GM10266 (cell line): ENCODE data around the gene CHL1.

Experiments
- DNase-seq: peaks from one replicate; pipeline ENCODE4 v3.0.0; 2012; ENCODE audit errors: extremely low spot score
- CTCF ChIP-seq: IDR thresholded peaks from 2 replicates; pipeline ENCODE4 v1.5.1; 2012; ENCODE audit warnings: mild to moderate bottlenecking, low read depth; ENCODE audit not compliant: control insufficient read depth, insufficient read depth; ENCODE audit errors: missing control alignments

CHL1 gene

GRCh38 chr3:184976-185375, 11.6 kb upstream of the CHL1 start:
- TF ChIP-seq CTCF, result no peak
- DNase-seq, result no peak

- peak; percentile 42 for DNase-seq
- no peak for TF ChIP-seq CTCF
Measured at GRCh38 chr3:192215-192929, 4.2 kb upstream of the CHL1 start.

- DNase-seq, result no peak
- no peak for TF ChIP-seq CTCF
Measured at GRCh38 chr3:194001-194400, 2.6 kb upstream of the CHL1 start.

GRCh38 chr3:194421-194820, 2.1 kb upstream of the CHL1 start:
- DNase-seq, result no peak
- no peak for TF ChIP-seq CTCF

- no peak for DNase-seq
Measured at GRCh38 chr3:195666-196065, 897 bp upstream of the CHL1 start.

GRCh38 chr3:197149-197827, 725 bp downstream of the CHL1 start:
- no peak for TF ChIP-seq CTCF
- DNase-seq, result peak; percentile 33

More at GRCh38 chr3:195666-196065, 897 bp upstream of the CHL1 start:
- TF ChIP-seq CTCF, result no peak

GRCh38 chr3:197828-198491, 1.4 kb downstream of the CHL1 start:
- DNase-seq, result no peak
- TF ChIP-seq CTCF, result no peak
